Measurements from ENCODE around the gene MSH6. TPM values are rescaled to one million over a fixed set of nuclear protein-coding genes. Genes with fewer than 3 reads are reported as not detected.

Gene MSH6
- polyA plus RNA-seq, 3 donors = 80.1 to 117 (median 113) TPM

GRCh38 chr2:47774567-47774966 lies 8.4 kb upstream of the MSH6 start:
- DNase-seq (ENCODE audit: extremely low read depth in 1 of 11, low read depth in 9 of 11, low spot score in 4 of 11) = no peak

GRCh38 chr2:47777277-47777937 lies 5.5 kb upstream of the MSH6 start:
- no peak for DNase-seq (ENCODE audit: extremely low read depth in 1 of 11, low read depth in 9 of 11, low spot score in 4 of 11)

- no peak for DNase-seq (ENCODE audit: extremely low read depth in 1 of 11, low read depth in 9 of 11, low spot score in 4 of 11)
Measured at GRCh38 chr2:47778698-47779425, 4.1 kb upstream of the MSH6 start.

GRCh38 chr2:47779426-47779790 lies 3.5 kb upstream of the MSH6 start:
- DNase-seq (ENCODE audit: extremely low read depth in 1 of 11, low read depth in 9 of 11, low spot score in 4 of 11) = no peak

- DNase-seq (ENCODE audit: extremely low read depth in 1 of 11, low read depth in 9 of 11, low spot score in 4 of 11) = no peak
Measured at GRCh38 chr2:47782381-47782670, 619 bp upstream of the MSH6 start.

- DNase-seq (ENCODE audit: extremely low read depth in 1 of 11, low read depth in 9 of 11, low spot score in 4 of 11) = peak in 9 of 11 donors; percentile 45 to 79 (median 63)
Measured at GRCh38 chr2:47783486-47784351, 774 bp downstream of the MSH6 start.

GRCh38 chr2:47784352-47784851 lies 1.5 kb downstream of the MSH6 start:
- no peak for DNase-seq (ENCODE audit: extremely low read depth in 1 of 11, low read depth in 9 of 11, low spot score in 4 of 11)

- no peak for DNase-seq (ENCODE audit: extremely low read depth in 1 of 11, low read depth in 9 of 11, low spot score in 4 of 11)
Measured at GRCh38 chr2:47785986-47786385, 3.0 kb downstream of the MSH6 start.

GRCh38 chr2:47796090-47796697 lies 13.2 kb downstream of the MSH6 start:
- no peak for DNase-seq (ENCODE audit: extremely low read depth in 1 of 11, low read depth in 9 of 11, low spot score in 4 of 11)

- DNase-seq (ENCODE audit: extremely low read depth in 1 of 11, low read depth in 9 of 11, low spot score in 4 of 11) = no peak
Measured at GRCh38 chr2:47798631-47799030, 15.7 kb downstream of the MSH6 start.

GRCh38 chr2:47799031-47799609 lies 16.2 kb downstream of the MSH6 start:
- no peak for DNase-seq (ENCODE audit: extremely low read depth in 1 of 11, low read depth in 9 of 11, low spot score in 4 of 11)

- no peak for DNase-seq (ENCODE audit: extremely low read depth in 1 of 11, low read depth in 9 of 11, low spot score in 4 of 11)
Measured at GRCh38 chr2:47801118-47801517, 18.2 kb downstream of the MSH6 start.

- no peak for DNase-seq (ENCODE audit: extremely low read depth in 1 of 11, low read depth in 9 of 11, low spot score in 4 of 11)
Measured at GRCh38 chr2:47803363-47803762, 20.4 kb downstream of the MSH6 start.

- no peak for DNase-seq (ENCODE audit: extremely low read depth in 1 of 11, low read depth in 9 of 11, low spot score in 4 of 11)
Measured at GRCh38 chr2:47803770-47804169, 20.8 kb downstream of the MSH6 start.

GRCh38 chr2:47805850-47806249 lies 22.9 kb downstream of the MSH6 start:
- DNase-seq (ENCODE audit: extremely low read depth in 1 of 11, low read depth in 9 of 11, low spot score in 4 of 11) = no peak

GRCh38 chr2:47808614-47809013 lies 25.7 kb downstream of the MSH6 start:
- DNase-seq (ENCODE audit: extremely low read depth in 1 of 11, low read depth in 9 of 11, low spot score in 4 of 11) = no peak

GRCh38 chr2:47809903-47810302 lies 27.0 kb downstream of the MSH6 start:
- no peak for DNase-seq (ENCODE audit: extremely low read depth in 1 of 11, low read depth in 9 of 11, low spot score in 4 of 11)

- no peak for DNase-seq (ENCODE audit: extremely low read depth in 1 of 11, low read depth in 9 of 11, low spot score in 4 of 11)
Measured at GRCh38 chr2:47810850-47811249, 27.9 kb downstream of the MSH6 start.

- no peak for DNase-seq (ENCODE audit: extremely low read depth in 1 of 11, low read depth in 9 of 11, low spot score in 4 of 11)
Measured at GRCh38 chr2:47811668-47812067, 28.7 kb downstream of the MSH6 start.
